ENCODE data around the gene PIAS4. TPM values are rescaled to one million over a fixed set of nuclear protein-coding genes. Genes with fewer than 3 reads are reported as not detected.
A peak's percentile ranks its signal among the peaks of the same experiment; 100 is the strongest.
"Not testable (repeated sequence)": the region's sequence is repeated elsewhere in the genome, so short reads cannot be mapped to it uniquely, and the experiment has no call there.

Gene PIAS4
- 18.0 and 22.2 TPM in 2 replicates for total RNA-seq
- polyA plus RNA-seq (2012): 19.8 TPM

- DNase-seq (ENCODE audit: low read depth): peak; percentile 94
Measured at GRCh38 chr19:4007021-4007835, at the start of gene PIAS4. PIAS4 (plus strand) TSS chr19:4007736; CDS start chr19:4007761, 25 bp downstream.

DNA sequence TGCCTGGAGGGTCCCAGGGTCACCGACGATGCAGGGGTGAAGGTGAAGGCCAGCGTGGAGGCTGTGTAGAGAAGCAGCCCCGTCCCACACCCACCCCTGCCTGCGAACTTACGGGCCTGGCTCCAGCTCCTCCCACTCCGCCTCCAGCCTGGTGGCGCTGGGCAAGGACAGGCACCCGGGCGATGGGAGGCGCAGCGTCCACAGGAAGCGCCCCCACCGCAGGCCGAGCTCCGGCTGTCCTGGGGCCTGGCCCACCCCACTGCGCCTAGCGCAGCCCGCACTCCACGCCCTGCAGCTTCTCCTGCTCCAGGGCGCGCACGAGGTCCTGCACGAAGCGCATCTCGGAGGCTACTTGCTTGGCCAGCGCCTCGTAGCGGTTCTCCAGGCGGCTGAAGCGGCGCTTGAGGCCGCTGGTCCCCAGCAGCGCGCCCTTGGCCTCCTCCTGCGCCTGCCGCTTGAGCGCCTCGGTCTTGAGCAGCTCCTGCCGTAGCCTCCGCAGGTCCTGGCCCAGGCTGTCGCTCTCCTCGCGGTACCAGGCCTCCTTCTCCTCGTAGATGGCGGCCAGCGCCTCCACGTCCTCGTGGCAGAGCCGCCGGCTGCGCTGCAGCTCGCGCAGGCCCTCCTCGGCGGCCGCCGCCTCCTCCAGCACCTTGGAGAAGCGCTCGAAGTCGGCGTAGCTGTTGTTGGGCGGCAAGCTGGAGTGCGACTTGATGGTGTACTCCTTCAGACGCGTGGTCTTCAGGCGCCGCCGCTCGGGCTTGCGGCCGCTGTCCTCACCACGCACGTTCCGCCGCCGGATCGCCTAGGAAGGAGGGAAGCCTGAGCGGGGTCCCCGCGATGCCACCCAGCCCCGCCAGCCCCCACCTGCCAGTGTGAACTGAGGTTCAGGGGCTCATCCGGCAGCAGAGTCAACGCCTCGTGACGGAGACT, 48.4 kb upstream of the PIAS4 start:
- no peak for DNase-seq (ENCODE audit: low read depth)

- no peak for DNase-seq (ENCODE audit: low read depth)
Measured at GRCh38 chr19:3959766-3960131, 47.8 kb upstream of the PIAS4 start.

GRCh38 chr19:3961007-3961406, 46.5 kb upstream of the PIAS4 start:
- DNase-seq (ENCODE audit: low read depth): no peak

DNA sequence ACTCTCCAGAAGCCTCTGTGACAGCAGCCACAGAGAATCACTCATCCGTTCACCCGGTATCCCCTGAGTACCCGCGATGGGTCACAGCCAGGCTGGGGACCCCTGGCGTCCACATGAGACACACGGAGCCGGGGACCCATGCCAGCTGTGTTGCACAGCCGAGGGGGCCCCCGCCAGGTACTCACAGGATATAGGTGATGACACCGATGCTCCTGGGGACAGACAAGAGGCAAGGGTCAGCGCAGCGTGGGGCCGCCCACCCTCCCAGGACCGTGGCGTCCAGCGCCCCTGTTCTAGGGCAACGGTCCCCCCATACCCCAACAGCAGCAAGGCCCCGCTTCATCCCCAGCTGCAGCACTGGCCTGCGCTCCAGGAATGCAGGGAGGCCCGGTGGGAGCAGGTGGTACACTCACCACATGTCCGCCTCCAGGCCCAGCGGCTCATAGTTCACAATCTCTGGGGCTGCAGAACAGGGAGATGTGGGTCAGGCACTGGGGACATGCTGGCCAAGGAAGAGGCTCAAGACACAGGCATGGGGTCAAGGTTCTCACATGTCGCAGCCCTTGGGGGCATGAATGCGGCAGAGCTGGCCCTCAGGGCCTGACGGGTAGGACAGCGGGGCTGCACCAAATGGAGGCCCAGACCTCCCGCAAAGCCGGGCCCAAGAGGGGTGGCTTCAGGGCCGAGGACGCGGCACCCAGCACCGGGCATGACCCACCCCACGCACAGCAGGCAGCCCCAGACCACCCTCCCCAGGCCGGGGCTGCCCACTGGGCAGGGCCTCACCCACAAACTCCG, 43.9 kb upstream of the PIAS4 start:
- no peak for DNase-seq (ENCODE audit: low read depth)

DNA sequence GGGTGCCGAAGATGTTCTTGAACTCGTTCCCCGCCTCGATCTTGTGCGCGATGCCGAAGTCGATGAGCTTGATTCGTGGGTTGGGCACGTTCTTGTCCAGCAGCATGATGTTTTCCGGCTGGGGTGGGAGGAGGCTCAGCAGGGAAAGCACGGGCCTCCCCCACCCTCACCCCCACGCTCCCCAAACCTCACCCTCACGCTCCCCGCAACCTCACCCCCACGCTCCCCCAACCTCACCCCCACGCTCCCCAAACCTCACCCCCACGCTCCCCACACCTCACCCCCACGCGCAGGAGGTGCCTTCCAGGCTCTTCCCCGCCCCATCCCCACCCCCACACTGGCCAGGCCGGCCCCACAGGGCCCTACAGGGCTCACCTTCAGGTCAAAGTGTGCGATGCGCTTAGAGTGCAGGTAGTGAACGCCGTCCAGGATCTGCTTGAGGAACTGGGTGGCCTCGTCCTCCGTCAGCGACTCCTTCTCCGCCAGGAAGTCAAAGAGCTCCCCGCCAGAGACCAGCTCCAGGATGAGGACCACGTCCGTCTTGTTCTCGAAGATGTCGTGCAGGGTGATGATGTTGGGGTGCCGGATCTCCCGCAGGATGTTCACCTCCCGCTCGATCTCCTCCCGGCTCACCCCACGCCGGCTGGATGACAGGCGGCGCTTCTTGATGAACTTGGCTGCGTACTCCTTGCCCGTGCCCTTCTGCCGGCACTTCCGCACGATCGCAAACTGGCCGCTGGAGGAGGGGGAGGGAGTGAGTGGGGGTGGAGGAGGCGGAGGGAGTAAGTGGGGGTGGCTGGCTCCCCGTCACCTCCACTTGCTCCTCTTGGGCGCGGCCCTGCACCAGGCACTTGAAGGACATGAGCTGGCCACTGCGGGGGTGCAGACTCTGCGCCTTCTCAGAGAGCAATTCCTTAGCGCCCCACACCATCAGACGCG, 43.0 kb upstream of the PIAS4 start:
- no peak for DNase-seq (ENCODE audit: low read depth)

DNA sequence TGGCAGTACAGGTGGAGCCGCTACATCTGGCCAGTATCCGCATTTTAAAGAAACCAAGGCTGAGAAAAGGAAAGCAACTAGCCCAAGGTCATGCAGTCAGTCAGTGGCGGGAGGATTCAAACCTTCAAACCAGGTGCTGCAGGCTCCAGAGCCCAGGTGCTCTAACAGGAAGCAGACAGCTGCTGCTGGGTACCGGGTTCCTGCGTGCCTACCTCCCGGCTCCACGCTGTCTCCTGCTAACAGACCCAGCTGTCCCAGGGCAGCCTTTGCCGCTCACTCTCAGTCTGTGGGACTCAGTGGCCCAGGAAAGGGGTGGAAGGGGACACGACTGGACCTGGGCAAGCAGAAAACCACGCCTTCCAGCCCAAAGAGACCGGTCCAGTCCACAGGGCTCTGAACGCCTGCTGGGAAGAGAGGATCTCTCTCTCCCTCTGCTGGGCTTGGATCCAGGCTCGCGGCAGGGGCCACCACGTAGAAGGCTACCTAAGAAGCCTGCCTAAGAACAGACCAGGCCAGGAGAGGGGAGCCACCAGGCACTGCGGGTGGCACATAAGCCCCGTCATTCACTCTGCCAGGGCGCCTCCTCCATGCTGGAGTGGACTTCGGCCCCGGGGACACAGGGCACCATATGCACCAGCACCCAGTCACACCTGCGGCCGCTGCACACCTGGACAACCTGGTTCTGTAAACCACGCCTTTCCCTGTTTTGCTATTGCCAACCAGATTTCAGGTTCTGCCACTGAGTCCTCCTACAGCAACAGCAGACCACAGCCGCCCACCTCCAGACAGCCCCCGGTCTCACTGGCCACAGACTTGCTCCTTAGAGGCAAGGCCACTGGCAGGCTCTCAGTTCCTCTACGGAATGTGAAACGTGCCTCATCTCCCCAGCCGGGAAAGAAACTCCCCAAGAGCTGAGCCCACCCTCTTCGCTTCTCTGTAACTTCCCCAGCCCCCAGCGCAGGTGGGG, 41.2 kb upstream of the PIAS4 start:
- DNase-seq (ENCODE audit: low read depth): no peak

DNA sequence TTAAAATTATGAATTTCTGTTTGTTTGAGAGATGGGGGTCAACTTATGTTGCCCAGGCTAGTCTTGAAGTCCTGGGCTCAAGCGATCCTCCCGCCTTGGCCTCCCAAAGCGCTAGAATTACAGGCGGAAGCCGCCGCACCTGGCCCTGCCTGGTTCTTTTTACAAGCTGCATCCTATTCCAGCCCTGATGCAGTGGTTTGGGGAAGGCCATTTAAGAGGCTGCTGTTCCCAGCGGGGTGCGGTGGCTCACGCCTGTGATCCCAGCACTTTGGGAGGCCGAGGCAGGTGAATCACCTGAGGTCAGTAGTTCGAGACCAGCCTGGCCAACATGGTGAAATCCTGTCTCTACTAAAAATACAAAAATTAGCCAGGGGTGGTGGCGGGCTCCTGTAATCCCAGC, 39.6 kb upstream of the PIAS4 start:
- DNase-seq (ENCODE audit: low read depth): not testable (repeated sequence)

DNA sequence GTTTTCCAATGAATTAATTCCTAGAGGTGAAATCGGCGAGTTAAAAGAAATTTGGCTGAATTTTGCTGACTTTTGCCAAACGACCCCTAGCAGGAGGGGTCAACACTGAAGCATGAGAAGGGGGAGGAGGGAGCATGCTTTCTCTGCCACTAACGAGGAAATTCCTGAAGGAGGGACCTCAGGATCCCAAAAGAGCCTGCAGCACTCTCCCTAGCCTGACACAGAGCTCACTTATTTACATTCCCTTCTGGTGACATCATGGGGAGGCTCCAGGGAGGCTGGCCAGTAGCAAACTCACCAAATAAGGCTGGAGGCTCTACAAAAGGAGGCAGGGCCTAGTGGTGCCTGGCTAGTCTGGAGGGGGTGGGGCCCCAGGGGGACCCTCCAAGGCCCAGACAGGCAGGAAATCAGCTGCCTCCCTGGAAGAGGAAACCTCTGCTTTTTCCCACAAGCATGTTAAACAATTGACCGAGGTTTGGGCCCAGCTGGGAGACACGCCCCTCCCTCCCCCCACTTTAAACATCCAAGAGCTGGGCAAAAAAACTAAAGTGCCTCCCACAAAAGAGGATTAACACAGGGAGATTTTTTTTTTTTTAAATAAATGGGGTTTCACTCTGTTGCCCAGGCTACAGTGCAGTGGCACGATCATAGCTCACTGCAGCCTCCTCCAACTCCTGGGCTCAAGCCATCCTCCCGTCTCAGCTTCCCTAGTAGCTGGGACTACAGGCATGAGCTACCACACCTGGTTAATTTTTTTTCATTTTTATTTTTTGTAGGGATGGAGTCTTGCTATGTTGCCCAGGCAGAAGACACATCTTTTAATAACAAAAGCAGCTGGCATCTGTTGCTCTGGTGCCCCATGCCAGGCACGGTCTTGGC, 38.7 kb upstream of the PIAS4 start:
- peak; percentile 99 for DNase-seq (ENCODE audit: low read depth)

- peak; percentile 96 for DNase-seq (ENCODE audit: low read depth)
Measured at GRCh38 chr19:3969435-3970312, 37.9 kb upstream of the PIAS4 start.

GRCh38 chr19:3970313-3970807, 37.2 kb upstream of the PIAS4 start:
- DNase-seq (ENCODE audit: low read depth): no peak

DNA sequence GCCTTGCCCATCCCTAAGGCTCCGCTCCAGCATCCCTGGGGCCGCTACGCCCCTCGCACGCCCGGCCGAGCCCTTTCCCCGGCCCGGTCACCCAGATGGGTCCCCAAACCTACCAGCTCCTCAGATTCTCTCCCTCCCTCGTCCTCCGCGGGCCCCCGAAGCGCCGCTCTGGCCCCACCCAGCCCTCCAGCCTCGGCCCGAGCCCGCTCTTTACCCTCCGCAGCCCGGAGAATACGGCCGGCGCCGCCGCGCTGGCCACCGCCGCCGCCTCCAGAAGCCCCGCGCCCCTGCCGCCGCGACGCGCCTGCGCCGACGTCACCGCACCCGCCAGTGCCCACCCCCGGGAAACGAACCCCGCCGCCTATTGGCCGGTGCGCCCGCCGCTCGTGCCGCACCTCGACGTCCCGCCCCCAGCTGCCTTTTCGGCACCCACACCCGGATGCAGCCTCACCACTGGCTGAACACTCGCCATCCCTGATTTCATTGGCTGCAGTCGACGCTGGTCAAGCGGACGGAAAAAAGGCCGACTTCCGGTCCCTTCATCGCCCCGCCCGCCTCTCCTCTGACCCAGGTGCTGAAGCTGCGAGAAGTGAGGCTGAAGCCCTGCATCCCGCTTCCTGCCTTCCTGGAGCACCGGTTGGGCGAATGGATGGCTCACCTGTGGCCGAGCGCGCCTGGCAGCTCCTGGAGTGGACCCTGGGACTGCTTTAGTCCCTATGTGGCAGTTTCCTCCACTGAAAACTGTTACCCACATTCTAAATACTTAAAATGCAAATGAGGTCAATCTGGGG, 36.5 kb upstream of the PIAS4 start, which contains the start of gene DAPK3:
Gene DAPK3, minus strand, starts transcription at position 292 of the 791 bp plus-strand sequence. CDS start 1,364 bp downstream, outside the sequence.
- DNase-seq (ENCODE audit: low read depth): peak; percentile 98

DNA sequence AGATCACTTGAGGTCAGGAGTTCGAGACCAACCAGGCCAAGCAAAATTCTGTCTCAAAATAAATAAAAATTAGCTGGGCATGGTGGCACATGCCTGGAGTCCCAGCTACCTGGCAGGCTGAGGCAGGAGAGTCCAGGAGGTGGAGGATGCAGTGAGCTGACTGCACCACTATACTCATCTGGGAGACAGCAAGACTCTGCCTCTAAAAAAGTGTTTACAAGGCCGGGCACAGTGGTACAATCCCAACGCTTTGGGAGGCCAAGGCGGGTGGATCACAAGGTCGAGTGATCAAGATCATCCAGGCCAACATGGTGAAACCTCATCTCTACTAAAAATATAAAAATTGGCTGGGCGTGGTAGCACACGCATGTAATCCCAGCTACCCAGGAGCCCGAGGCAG, 32.4 kb upstream of the PIAS4 start:
- DNase-seq (ENCODE audit: low read depth): no peak

DNA sequence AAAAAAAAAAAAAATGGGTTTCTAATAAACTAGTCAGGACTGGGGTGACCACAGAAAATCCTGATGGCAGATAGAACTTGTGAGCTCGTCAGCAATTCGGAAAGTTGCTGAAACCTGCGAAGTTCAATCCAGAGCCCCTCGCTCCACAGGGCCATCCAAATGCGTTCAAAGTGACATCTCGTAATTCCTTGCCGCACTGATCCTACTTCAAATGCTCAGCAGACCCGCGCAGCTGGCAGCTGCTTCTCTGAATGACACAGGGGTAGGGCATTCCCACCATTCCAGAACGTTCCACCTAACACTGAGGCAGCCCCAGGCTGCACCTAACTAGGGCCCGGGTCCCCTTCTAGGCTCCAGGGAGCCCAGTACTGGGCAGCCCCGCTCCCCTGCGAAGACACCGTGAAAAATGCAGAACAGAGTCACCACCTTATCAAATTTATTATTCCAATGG, 31.9 kb upstream of the PIAS4 start:
- no peak for DNase-seq (ENCODE audit: low read depth)

- peak; percentile 83 for DNase-seq (ENCODE audit: low read depth)
Measured at GRCh38 chr19:3976495-3977241, 30.9 kb upstream of the PIAS4 start.

All from myocyte (in vitro differentiated cells).